ENCODE data around the gene ZNF215. TPM values are rescaled to one million over a fixed set of nuclear protein-coding genes. Genes with fewer than 3 reads are reported as not detected.

The ZNF215 gene
- total RNA-seq, 1 experiment from 2014 or later: 15.8 TPM

DNA sequence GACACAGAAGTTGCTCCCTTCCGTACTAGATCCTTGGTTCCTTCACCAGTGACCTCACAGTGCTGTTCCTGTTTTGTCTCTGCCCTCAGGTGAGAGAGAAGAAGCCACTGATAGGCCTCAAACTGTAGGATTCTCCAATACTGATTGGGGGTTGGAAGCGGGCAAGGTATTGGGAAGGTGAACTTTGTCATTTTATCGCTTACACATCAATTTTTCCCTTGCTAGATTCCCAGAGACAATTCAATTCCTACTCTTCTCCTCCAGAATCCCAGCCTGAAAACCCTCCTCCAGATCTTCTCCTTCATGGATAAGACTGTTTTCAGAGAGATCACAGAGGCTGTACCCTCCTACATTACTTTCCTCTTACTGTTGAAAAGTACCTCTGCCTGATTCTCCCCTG, 14.8 kb upstream of the ZNF215 start (continued):
- TF ChIP-seq, protein P1, sequence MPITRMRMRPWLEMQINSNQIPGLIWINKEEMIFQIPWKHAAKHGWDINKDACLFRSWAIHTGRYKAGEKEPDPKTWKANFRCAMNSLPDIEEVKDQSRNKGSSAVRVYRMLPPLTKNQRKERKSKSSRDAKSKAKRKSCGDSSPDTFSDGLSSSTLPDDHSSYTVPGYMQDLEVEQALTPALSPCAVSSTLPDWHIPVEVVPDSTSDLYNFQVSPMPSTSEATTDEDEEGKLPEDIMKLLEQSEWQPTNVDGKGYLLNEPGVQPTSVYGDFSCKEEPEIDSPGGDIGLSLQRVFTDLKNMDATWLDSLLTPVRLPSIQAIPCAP (CRISPR knock-in tag; IDR thresholded peaks at IDR 0.05): no peak

DNA sequence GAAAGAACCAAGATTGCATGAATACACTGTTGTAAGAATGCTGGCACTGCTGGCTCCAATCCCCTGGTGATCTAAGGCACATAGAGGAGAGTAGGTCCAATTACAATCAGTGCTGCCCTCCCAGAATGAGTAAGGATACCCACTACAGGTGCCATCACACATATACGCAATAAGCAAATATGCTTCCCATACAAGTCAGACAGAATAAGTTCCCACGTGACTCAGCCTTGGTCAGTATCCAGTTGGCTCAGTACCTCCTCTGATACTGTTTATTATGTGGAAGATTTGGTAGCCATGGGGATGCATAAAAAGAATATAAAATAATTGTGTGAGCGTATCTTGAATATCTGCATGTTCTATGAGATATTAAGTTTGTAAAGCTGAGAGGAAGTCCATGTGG, 14.3 kb upstream of the ZNF215 start:
- CTCF ChIA-PET: interaction anchor here (0.7 kb wide), 1 partner anchor 100 kb away, joined by 3 read pairs; no protein-coding TSS in a partner anchor
- Mint-ChIP-seq H3K9me3 (no peaks in the 10 kb centered on the region), H3K27me3 (ENCODE audit: low read depth) (no peaks in the 10 kb centered on the region), H3K4me1 (no peaks in the 10 kb centered on the region), H3K27ac (no peak overlapping the region), H3K36me3 (no peaks in the 10 kb centered on the region), H3K4me3 (no peak overlapping the region)
- no peak for ATAC-seq
- no peak for TF ChIP-seq EMX1 (CRISPR knock-in tag; IDR thresholded peaks at IDR 0.05)
- TF ChIP-seq, protein P2, sequence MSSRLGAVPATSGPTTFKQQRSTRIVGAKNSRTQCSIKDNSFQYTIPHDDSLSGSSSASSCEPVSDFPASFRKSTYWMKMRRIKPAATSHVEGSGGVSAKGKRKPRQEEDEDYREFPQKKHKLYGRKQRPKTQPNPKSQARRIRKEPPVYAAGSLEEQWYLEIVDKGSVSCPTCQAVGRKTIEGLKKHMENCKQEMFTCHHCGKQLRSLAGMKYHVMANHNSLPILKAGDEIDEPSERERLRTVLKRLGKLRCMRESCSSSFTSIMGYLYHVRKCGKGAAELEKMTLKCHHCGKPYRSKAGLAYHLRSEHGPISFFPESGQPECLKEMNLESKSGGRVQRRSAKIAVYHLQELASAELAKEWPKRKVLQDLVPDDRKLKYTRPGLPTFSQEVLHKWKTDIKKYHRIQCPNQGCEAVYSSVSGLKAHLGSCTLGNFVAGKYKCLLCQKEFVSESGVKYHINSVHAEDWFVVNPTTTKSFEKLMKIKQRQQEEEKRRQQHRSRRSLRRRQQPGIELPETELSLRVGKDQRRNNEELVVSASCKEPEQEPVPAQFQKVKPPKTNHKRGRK (CRISPR knock-in tag; IDR thresholded peaks at IDR 0.05; ENCODE audit: borderline replicate concordance): no peak
- TF ChIP-seq ZNF317 (CRISPR knock-in tag; IDR thresholded peaks at IDR 0.05; ENCODE audit: borderline replicate concordance, low read depth): no peak
- TF ChIP-seq, protein P3, sequence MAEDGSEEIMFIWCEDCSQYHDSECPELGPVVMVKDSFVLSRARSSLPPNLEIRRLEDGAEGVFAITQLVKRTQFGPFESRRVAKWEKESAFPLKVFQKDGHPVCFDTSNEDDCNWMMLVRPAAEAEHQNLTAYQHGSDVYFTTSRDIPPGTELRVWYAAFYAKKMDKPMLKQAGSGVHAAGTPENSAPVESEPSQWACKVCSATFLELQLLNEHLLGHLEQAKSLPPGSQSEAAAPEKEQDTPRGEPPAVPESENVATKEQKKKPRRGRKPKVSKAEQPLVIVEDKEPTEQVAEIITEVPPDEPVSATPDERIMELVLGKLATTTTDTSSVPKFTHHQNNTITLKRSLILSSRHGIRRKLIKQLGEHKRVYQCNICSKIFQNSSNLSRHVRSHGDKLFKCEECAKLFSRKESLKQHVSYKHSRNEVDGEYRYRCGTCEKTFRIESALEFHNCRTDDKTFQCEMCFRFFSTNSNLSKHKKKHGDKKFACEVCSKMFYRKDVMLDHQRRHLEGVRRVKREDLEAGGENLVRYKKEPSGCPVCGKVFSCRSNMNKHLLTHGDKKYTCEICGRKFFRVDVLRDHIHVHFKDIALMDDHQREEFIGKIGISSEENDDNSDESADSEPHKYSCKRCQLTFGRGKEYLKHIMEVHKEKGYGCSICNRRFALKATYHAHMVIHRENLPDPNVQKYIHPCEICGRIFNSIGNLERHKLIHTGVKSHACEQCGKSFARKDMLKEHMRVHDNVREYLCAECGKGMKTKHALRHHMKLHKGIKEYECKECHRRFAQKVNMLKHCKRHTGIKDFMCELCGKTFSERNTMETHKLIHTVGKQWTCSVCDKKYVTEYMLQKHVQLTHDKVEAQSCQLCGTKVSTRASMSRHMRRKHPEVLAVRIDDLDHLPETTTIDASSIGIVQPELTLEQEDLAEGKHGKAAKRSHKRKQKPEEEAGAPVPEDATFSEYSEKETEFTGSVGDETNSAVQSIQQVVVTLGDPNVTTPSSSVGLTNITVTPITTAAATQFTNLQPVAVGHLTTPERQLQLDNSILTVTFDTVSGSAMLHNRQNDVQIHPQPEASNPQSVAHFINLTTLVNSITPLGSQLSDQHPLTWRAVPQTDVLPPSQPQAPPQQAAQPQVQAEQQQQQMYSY (CRISPR knock-in tag; IDR thresholded peaks at IDR 0.05): no peak
- TF ChIP-seq FOXJ3 (CRISPR knock-in tag; IDR thresholded peaks at IDR 0.05; ENCODE audit: borderline replicate concordance): no peak
- TF ChIP-seq, protein P4, sequence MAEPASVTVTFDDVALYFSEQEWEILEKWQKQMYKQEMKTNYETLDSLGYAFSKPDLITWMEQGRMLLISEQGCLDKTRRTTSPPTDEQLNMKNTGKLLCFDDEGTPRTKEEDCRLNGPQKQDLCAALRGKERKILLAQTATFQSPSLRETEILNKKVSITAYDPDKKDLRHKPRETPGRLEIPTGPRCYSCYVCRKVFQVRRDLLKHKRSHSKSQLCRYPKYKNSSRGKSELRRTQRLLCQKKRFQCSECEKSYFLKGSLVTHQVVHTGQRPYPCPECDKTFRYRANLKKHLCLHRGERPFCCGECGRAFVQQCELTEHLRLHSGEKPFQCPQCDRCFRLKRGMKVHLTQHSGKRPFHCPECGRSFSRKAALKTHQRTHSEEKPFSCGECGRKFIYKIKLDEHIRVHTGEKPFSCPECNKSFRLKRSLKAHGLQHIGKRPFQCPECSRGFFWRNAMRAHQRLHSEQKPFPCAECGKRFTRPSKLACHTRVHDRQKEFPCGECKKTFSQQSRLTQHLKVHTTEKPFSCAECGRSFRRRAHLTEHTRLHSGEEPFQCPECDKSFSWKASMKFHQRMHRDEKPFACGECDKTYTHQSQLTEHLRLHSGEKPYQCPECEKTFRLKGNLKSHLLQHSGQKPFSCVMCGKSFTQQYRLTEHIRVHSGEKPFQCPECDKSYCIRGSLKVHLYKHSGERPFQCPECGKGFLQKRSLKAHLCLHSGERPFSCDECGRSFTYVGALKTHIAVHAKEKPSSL (CRISPR knock-in tag; conservative IDR thresholded peaks at IDR 0.05): no peak
- no peak for TF ChIP-seq FOXK1 (CRISPR knock-in tag; IDR thresholded peaks at IDR 0.05)
- TF ChIP-seq, protein P5, sequence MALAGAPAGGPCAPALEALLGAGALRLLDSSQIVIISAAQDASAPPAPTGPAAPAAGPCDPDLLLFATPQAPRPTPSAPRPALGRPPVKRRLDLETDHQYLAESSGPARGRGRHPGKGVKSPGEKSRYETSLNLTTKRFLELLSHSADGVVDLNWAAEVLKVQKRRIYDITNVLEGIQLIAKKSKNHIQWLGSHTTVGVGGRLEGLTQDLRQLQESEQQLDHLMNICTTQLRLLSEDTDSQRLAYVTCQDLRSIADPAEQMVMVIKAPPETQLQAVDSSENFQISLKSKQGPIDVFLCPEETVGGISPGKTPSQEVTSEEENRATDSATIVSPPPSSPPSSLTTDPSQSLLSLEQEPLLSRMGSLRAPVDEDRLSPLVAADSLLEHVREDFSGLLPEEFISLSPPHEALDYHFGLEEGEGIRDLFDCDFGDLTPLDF (CRISPR knock-in tag; IDR thresholded peaks at IDR 0.05): no peak
- TF ChIP-seq KAT7 (CRISPR knock-in tag; IDR thresholded peaks at IDR 0.05; ENCODE audit: borderline replicate concordance): no peak
- no peak for TF ChIP-seq SMAD4 (CRISPR knock-in tag; IDR thresholded peaks at IDR 0.05)
- TF ChIP-seq, protein P6, sequence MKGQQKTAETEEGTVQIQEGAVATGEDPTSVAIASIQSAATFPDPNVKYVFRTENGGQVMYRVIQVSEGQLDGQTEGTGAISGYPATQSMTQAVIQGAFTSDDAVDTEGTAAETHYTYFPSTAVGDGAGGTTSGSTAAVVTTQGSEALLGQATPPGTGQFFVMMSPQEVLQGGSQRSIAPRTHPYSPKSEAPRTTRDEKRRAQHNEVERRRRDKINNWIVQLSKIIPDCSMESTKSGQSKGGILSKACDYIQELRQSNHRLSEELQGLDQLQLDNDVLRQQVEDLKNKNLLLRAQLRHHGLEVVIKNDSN (CRISPR knock-in tag; IDR thresholded peaks at IDR 0.05): no peak
- TF ChIP-seq RORB (CRISPR knock-in tag; IDR thresholded peaks at IDR 0.05): no peak
- TF ChIP-seq JUN (CRISPR knock-in tag; IDR thresholded peaks at IDR 0.05): no peak
- TF ChIP-seq, protein P7, sequence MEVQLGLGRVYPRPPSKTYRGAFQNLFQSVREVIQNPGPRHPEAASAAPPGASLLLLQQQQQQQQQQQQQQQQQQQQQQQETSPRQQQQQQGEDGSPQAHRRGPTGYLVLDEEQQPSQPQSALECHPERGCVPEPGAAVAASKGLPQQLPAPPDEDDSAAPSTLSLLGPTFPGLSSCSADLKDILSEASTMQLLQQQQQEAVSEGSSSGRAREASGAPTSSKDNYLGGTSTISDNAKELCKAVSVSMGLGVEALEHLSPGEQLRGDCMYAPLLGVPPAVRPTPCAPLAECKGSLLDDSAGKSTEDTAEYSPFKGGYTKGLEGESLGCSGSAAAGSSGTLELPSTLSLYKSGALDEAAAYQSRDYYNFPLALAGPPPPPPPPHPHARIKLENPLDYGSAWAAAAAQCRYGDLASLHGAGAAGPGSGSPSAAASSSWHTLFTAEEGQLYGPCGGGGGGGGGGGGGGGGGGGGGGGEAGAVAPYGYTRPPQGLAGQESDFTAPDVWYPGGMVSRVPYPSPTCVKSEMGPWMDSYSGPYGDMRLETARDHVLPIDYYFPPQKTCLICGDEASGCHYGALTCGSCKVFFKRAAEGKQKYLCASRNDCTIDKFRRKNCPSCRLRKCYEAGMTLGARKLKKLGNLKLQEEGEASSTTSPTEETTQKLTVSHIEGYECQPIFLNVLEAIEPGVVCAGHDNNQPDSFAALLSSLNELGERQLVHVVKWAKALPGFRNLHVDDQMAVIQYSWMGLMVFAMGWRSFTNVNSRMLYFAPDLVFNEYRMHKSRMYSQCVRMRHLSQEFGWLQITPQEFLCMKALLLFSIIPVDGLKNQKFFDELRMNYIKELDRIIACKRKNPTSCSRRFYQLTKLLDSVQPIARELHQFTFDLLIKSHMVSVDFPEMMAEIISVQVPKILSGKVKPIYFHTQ (CRISPR knock-in tag; IDR thresholded peaks at IDR 0.05): no peak
- no peak for TF ChIP-seq ETV6 (CRISPR knock-in tag; IDR thresholded peaks at IDR 0.05)
- POLR2A ChIA-PET: no interaction called here
- DNase-seq (ENCODE audit: low spot score): no peak

Data from WTC11 (cell line).